Activated CD4-positive, alpha-beta T cell treated with anti-CD3 and anti-CD28 coated beads for 24 hours (primary cell): ENCODE measurements around the gene COL19A1.

Experiments
- DNase-seq, 2 donors: peaks; one replicate each; pipeline ENCODE4 v3.0.0-alpha.2; 2020; ENCODE audit warnings: low read depth in 2 of 2

The COL19A1 gene

DNA sequence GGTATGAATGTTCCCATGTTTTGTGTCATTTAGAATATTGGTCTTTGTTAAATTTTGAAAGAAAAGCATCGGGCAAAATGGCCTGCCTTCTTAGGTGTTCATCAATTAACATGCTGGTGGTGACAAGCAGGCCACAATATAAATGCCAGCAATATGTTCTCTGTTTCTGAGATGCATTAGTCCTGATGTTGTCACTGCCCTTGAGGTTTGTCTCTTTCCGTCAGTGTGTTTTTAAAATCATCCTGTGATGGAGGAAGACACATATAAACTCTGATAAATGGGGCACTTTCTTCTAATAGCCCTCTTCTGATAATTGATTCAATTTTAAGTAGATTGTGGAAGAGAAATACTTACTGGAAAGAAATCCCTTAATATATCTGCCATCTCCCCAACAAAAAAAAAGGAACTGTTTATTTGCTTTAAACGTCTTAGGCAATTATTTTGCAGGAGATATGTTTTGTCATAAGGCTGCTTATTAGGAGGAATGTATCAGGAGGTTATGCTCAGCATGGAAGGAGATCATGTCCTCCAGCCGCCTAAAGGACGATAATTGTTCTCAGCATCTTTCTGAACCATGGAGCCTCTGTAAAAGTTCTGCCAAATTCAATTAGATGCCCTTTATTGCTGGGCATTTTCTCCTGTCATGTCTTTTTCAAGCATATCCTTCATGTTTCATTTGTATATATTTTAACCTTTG is 302.5 kb downstream of the COL19A1 start:
- DNase-seq: no peak

DNA sequence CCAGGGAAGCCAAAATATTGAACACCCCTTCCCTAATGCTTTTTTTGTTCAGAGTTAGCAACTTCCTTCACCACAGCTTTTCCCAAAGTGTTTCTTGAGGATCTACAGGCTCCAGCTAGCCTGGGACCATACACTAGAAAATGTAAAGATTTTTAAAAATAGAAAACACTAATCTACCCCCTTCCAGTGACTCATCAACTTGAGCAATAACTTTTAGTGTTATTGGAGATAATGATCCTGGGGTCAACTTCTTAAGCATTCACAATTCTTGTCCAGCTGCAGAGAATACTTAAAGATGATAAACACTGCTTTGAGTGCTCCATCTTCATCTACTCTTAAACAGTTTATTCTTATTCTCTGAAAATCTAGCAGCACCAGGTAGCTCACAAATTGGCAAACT is 304.9 kb downstream of the COL19A1 start:
- DNase-seq: no peak

DNA sequence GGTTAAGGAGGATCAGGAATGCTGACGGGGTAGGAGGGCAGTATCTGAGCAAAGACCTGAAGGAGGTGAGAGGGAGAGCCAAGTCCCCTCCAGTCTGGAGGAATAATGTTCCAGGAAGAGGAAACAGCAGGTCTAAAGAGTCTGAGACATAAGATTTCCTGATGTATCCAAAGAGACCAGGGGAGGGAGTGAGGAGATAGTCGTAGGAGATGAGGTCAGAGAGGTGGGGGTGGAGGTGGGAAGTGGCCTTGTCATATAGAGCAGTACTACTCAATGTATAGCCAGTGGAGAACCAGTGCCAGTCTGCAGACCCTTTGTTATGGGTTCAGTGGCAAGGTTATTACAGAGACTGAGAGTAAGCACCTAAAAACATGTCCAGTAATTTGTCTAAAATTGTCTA is 305.9 kb downstream of the COL19A1 start:
- DNase-seq: no peak

DNA sequence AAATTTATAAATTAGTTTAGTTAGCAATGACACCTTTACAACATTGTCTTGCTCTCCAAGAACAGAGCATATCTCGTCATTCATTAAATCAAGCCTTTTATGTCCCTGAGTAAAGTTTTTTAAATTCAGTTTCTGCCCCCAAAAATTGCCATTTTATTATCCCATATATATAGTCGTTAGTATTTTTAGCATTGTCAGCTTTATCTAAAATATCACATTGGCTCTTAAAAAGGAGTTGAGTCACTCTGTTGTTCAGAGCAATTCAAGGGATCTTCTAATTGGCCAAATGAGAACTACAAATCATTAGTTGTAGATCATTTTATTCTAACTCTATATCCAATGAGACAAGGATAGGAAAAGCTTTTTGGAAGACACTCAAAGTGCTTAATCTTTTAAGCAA is 309.4 kb downstream of the COL19A1 start:
- no peak for DNase-seq

DNA sequence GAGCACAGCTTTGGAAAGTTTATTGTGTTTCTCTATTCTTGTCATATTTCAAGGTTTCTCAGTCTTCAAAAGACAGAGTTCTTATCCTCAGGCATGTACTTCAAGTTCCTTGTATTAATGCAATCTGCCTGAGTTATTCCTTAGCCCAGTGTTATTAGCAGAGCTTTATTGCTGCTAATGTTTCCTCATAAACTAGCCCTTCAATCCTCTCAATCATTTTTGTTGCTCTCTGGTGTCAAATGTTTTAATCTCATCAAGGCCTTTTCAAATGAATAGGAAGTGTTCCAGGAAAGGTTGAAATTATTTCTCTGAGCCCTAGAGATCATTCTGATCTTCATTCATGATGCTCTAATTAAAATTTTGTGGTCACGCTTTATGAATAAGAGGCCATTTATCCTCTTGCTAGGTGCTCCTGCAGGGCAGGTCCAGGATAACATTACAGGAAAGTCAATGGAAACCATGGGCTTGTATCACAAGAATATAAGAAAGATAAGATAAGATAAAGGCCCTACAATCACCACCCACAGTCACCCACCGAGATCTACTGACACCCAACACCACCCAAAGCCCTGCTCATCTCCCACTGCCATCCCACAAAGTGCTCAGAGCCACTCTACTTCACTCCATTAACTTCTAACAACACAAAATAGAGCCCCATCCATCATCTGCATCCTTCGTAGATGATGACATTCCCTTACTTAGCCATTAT is 310.6 kb downstream of the COL19A1 start:
- DNase-seq: no peak

DNA sequence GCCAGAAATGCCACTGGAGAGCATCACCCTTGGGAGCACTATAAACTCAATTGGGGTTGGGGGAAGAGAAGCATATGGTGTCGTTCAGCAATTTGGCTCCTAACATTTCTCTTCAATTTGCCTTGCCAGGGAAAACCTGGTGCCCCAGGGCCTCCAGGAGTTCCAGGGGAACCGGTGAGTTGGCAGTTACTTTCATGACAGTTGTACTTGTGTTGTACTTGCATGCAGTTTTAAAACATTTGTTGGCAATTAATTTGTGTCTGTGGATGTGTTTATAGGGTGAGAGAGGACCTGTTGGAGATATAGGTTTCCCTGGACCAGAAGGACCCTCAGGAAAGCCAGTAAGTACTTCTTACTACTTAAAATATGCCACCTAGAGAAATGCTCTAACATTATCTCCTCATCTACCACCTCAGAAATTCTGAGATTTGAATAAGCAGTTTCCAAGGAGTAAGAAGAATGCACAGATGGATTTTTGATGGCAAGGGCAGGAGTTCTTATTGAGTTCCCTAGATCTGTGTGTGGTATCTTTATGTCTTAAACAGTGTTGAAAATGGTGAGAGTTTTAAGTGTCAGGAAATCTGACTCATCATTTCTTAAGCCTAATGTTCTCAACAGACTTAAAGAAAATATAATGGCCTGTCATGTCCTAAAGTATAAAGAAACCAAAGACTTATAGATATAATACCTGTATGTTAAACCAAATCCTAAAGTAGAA is 314.0 kb downstream of the COL19A1 start:
- no peak for DNase-seq

DNA sequence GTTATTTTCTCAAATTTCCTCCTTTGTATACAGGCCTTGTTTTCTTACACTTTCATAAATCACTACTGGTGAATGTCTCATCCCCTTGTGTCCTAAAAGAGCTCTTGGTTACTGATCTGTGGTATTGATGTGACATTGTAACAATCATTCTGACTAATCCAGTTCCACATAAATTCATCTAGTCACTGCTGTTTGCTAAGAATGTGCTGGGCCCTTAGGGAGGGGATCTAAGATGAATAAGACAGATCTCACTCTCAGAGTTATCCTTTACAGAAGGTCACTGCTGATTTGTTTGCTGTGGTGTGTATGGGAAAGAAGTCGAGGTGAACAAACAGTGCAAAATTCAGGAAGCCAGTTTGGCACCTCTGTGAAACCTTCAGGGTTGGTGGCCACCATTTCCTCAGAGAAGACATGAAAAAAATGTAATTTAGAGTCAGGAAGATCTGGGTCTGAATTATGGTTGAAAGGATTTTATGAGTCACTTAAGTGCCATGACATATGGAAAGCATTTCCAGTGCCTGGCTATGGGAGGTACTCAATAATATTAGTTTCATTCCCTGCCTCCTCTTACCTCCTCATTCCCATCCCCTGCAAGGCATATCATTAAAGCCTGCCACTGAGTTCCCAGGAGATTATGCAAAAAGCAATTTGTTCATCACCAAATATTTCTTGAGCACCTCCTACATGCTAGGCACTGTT is 314.7 kb downstream of the COL19A1 start:
- no peak for DNase-seq

DNA sequence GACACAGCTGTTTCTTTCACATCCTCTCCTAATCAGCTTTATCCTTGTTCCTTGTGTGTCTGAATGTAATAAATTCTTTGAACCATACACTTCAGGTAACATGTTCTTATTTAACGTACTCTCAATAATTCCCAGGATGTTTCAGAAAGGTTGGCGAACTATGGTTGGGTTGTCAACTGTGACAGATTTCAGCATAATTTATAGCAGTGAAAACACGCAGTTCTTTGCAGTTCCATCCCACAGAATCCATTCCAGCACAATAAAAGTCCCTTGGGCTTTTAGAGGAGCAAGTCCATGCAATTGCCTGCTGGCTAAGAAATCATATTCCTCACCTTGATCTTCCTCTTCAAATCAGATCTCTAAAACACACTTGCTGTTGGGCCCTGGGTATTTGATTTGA is 317.2 kb downstream of the COL19A1 start:
- DNase-seq: no peak

DNA sequence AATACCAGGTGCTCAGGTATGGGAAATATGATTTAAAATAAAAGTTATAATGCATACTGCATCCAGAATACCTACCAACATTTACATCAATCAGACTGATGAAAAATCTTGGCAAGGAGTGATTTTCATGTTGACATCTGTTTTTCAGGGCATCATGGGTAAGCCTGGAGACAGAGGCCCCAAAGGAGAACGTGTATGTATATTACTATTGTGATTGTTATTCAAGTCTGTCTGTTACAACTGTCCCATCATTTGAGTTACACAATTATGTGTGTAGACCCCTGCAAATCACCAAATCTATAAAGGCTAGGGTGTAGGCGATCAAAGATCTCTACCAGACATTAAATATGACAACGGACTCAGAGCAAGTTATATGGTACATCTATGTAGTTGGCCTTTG is 318.4 kb downstream of the COL19A1 start:
- DNase-seq: no peak

DNA sequence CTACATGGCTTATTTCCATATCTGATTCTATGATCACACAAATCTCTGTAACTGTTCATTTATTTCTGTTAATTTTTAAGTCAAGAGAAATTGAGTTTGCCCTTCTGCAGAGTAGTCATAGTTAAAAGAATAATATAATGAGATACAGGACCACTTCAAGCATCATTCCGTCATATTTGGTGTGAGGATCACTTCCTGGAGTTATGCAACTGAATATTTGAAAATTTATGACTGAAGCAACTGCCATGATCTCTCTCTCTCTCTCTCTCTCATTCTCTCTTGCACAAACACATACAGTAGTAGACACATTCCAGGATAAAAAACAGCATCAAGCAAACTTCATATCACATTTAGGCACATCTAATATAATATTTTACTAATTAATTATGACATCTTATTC is 320.1 kb downstream of the COL19A1 start:
- no peak for DNase-seq

DNA sequence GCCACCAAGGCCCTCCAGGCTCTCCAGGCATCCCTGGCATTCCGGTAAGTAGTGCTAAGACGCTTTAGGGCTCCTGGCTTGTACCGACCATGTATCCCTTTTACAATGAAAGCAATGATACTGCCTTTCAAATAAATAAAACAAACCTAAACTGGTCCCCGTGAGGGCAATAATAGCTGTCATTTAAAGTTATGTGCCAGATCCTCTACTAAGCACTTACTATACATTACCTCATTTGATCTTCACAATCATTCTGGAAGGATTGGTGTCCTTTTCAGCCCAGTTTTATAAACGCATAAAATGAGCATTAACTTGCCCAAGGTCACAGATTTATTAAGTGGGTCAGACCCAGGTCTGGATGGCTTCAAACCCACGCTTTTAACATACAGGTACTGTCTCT is 321.8 kb downstream of the COL19A1 start:
- DNase-seq: no peak

DNA sequence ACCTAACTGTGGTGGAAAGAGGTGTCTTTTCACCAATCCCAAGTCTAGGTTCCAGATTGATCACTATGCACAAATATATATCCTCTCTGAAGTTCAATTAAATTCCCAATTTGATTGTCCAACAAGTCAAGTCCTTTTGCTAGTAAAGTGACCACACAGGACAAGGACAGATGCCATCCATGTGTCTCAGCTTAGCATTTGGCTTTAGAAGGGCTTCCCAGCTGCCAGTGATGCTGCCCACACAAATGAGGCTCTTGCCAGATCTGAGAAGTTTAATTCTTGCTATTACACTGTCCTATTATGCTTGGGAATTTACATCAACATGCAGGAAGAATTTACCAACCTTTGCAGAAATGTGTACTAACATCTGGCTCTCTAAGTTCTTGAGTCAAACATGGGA is 328.1 kb downstream of the COL19A1 start:
- DNase-seq: no peak

DNA sequence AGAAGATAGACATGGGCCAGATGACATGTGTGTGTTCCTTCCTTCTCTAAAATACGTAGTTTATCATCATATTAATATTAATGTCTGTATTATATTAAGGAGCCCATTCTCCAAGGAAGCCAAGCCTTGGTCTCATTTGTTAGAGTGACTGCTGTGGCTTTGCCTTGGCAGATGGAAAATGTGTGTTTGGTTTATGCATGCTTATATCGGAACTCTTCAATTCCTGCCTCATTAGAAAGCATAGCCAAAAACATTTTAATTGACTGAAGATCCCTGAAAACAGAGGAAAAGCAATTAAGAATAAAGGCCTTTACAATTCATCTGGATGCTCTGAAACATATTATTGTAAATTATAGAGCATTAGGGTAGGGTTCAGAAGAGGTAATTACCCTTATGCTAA is 330.2 kb downstream of the COL19A1 start:
- DNase-seq: no peak

DNA sequence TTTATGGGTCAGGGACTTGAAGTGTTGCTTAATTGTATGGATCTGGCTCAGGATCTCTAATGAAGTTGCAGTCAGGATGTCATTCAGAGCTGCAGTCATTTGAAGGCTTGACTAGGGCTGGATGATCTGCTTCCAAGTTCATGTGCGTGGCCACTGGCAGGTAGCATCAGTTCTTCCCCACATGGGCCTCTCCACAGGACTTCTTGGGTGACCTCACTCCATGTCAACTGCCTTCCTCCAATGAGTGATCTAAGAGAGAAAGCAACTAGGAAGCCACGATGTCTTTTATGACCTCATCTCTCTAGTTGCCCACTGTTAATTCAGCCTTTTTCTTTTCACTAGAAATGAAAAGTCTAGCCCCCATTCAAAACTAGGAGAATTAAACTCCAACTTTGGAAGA is 332.4 kb downstream of the COL19A1 start:
- DNase-seq: no peak

DNA sequence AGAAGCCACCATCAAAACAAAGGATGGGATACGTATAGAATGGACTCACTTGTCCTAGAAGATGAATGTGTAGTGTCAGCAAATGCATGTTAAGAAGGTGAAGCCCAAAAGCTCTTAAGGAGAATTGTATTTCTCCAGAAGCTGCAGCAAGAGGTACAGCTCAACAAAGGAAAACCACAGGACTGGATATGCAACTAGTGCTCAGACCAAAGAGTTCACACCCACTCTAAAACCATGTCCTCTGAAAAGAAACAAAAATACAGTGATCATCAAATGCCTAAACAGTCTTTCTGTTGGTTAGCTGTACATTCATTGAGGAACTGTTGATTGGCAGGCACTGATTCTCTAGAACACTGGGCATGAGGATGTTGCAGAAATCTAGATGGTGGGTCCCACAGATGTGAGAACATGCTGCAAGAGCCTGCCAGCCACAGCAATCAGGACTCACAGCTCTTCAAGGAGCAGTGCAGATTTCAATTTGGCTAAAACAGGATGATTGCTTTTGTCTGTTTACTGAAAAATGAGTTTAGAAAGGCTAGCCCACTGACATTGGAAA is 342.0 kb downstream of the COL19A1 start:
- no peak for DNase-seq

DNA sequence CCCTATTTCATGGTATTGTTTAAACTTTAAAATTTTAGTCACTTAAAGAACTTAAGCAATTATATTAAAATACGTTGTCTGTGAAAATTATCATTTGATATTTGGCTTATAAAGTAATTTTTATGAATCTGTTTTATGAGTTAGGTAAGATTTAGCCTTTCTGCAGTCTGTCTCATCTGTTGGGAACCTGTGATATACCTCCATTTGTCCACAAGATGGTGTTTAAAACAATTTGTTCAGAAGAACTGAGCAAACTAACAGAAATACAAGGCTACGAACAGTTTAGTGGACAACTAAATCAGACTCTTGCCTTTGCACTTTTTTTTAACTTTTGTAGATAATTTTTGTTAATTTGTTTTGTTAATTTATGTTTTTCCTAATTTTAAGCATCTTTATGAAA is 344.1 kb downstream of the COL19A1 start:
- no peak for DNase-seq

DNA sequence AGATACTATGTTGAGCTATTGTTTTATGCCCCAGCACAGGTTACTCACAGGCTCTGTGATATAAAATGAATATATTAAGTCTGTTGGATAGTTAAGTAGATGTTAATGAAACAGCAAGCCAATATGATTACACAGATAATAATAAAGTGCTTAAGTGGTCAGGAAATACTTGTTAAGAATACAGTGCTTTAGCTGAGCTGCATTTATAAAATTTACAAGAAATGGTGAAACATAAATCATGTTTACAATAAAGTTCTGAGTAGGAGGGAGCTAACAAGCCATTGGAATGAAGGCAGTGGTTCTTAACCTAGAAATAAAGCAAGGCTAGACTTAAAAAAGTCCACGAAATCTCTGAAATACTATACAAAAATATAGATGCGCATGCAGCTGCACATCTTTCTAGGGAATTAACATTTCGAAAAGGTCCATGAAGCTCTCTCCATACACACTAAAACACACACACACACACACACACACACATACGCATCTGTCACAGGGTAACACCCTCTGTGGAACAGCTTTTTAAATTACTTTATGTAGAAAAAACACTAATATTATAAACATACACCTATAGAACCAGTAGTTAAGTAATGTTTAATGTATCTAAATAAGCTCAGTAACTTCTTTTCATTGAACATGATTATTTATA is 349.2 kb downstream of the COL19A1 start:
- DNase-seq: no peak

DNA sequence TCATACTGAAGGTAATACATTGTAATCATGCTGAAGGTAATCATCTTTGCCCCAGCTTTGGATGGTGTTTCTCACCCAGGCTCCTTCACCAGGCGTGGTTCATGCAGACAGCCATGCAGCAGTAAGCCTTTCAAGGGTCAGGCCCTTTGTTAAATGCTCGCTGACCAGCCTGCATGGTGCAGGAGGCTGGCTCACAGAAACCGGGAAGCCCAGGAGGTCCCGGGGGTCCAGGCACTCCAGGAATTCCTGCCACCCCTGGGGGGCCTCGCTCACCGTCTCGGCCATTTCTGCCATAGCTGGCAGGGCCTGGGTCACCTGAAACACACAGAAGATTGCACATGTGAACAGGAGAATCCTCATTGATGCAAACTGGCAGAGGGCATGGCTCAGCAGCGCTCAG is 350.4 kb downstream of the COL19A1 start:
- no peak for DNase-seq

DNA sequence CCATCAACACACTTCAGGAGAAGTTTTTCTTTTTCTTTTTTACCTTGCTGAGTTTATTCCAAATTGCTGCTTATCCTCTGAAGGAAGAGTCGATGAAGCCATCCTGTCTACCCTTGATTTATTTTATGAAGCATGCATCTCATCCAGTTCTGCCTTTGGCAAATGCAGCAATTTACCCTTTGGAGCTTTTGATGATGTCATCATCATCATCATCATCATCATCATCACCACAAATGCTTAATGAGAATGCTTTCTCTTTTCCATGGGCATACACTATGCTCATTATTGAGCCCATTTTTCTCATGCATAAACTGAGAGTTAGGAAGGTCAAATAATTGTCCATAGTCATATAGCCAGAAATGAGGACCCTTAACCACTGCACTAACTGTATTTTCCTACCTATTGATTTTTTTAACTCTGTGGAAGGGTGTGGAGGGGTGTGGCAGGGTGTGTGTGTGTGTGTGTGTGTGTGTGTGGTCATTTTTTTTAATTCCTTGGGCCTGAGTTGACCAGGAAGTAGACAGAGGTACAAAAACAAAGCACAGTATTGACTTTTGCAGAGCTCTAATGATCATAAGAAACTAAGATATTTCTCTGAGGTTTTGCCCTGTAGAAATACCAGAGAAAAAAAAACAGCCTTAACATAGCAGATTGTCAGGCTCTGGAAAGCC is 353.7 kb downstream of the COL19A1 start:
- no peak for DNase-seq

DNA sequence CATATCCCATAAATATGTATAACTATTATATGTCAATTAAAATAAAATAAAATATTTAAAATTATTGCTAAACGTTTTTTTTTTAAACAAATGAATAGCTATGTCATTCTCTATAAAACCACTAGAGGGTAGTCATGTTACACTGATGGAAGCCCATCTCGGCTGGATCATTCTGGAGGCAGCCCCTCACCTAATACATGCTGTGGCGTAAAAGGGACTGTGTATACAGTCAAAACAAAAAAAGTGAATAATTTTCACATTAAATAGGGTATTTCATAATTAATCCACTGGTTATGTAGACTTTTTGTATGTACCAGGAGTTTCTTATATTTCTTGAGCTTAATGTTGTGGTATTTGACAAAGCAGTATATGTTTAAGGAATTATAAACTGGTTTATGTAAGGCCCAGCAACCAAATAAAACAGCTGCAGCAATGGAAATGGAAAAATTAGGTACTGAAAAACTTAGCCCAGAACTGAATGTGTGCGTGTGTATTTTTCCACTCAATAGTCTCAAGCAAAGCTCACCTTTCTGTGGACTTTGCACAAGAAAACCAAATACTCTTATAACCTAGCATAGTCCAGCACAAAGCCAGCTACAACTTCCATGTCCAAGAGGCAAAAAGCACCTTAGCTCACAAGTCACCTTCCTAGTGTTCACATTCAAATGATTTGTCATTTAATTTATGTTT is 354.8 kb downstream of the COL19A1 start:
- no peak for DNase-seq
